ENCODE results near the gene SYP. TPM values are rescaled to one million over a fixed set of nuclear protein-coding genes. Genes with fewer than 3 reads are reported as not detected.

Gene SYP
- total RNA-seq, 1 donor from 2014 or later = 1.6 TPM

DNA sequence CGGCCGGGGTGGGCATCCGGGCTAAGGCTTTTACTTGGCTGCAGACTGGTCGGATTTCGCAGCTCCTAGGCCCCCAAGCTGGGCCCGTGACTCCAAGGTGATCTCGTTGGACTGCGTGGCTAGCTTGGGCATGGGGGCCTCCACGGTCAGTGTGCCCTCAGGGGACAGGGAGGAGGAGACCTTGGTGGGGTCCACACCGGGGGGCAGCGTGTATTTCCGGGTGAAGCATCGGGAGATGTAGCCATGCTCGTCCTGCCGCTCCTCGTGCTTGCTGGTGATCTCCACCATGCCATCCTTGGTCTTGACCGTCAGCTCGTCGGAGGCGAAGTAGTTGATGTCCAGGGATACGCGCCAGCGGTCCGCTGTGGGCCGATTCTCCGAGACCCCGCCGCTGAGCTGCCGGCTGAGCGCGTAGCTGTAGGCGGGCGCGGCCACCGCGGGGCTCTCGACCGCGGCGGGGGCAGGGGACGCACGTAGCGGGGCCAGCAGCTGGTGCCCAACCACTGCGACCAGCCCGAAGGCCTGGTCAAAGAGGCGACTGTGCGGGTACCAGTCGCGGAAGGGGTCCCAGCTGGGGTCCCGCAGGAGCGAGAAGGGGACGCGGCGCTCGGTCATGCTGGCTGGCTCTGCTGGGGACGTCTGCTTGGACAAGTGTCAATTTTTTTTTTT is 34.0 kb upstream of the SYP start:
- no peaks in the 10 kb centered on the region for H3K27me3 Mint-ChIP-seq (ENCODE audit: low read depth, unreplicated experiment)
- Histone ChIP-seq H3K4me2 (ENCODE audit: low read length) (peak overlapping the region; percentile 48), H3K4me3 (ENCODE audit: insufficient read depth, low read depth, low read length) (no peak overlapping the region), H3K9ac (ENCODE audit: low read length) (no peak overlapping the region), H3K9me3 (ENCODE audit: insufficient read depth, low read depth, low read length) (no peaks in the 10 kb centered on the region), H3K4me1 (ENCODE audit: insufficient read depth, low read length) (no peaks in the 10 kb centered on the region), H3K27me3 (ENCODE audit: insufficient read depth, low read length) (no peaks in the 10 kb centered on the region), H3K27ac (ENCODE audit: low read depth, low read length) (no peak overlapping the region), H3K79me2 (ENCODE audit: insufficient read depth, low read length) (no peaks in the 10 kb centered on the region), H4K20me1 (ENCODE audit: insufficient read depth, low read length) (no peaks in the 10 kb centered on the region), H3K36me3 (ENCODE audit: insufficient read depth, low read length) (no peaks in the 10 kb centered on the region), H2AFZ (ENCODE audit: low read depth, low read length) (peak overlapping the region; percentile 34)
- no peaks in the 10 kb centered on the region for H3K4me1 Mint-ChIP-seq (ENCODE audit: low read depth, unreplicated experiment)
- H3K27ac Mint-ChIP-seq (ENCODE audit: unreplicated experiment) = no peak overlapping the region
- no peaks in the 10 kb centered on the region for H3K36me3 Mint-ChIP-seq (ENCODE audit: low read depth, unreplicated experiment)
- DNase-seq (ENCODE audit: low read depth) (no peak), FAIRE-seq (no peak)
- TF ChIP-seq EZH2 (IDR thresholded peaks at IDR 0.05; ENCODE audit: insufficient read depth, low read length) = no peak
- TF ChIP-seq, protein P1, sequence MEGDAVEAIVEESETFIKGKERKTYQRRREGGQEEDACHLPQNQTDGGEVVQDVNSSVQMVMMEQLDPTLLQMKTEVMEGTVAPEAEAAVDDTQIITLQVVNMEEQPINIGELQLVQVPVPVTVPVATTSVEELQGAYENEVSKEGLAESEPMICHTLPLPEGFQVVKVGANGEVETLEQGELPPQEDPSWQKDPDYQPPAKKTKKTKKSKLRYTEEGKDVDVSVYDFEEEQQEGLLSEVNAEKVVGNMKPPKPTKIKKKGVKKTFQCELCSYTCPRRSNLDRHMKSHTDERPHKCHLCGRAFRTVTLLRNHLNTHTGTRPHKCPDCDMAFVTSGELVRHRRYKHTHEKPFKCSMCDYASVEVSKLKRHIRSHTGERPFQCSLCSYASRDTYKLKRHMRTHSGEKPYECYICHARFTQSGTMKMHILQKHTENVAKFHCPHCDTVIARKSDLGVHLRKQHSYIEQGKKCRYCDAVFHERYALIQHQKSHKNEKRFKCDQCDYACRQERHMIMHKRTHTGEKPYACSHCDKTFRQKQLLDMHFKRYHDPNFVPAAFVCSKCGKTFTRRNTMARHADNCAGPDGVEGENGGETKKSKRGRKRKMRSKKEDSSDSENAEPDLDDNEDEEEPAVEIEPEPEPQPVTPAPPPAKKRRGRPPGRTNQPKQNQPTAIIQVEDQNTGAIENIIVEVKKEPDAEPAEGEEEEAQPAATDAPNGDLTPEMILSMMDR (IDR thresholded peaks at IDR 0.05; ENCODE audit: insufficient read depth, low read depth, low read length) = no peak
- no peaks in the 10 kb centered on the region for H3K9me3 Mint-ChIP-seq (ENCODE audit: unreplicated experiment)
- no peak overlapping the region for H3K4me3 Mint-ChIP-seq (ENCODE audit: unreplicated experiment)

DNA sequence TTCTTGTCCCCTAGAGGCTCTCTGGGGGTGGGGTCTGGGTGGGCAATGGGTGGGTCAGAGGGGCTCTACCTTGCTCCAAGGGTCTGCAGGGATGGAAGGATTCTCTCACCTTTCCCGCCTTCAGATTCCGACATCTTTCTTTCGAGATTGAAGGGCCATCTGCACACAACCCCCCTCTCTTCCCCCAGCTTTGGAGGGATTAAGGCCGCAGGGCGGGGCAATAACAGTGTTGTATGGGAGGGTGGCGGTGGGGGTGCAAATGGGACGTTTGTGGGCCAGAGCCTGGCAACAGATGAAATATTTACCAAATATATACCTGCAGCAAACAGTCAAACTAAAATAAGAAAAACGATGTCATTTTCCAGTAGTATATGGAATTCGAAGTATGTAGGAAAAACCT is 33.2 kb upstream of the SYP start, which contains the start of gene CACNA1F:
Gene CACNA1F, minus strand, starts transcription at position 165 of the 400 bp plus-strand sequence. Its CDS starts 31 bp downstream, at position 134.
- DNase-seq (ENCODE audit: low read depth) (no peak), FAIRE-seq (no peak)
- TF ChIP-seq, protein P1 (IDR thresholded peaks at IDR 0.05; ENCODE audit: insufficient read depth, low read depth, low read length) = no peak
- TF ChIP-seq EZH2 (IDR thresholded peaks at IDR 0.05; ENCODE audit: insufficient read depth, low read length) = no peak
- no peaks in the 10 kb centered on the region for H3K36me3 ChIP-seq (ENCODE audit: insufficient read depth, low read length)
- H3K9ac ChIP-seq (ENCODE audit: low read length) = no peak within 1 kb of the TSS
- peak within 1 kb of the TSS; percentile 34 for H2AFZ ChIP-seq (ENCODE audit: low read depth, low read length)
- no peak within 1 kb of the TSS for H3K4me3 ChIP-seq (ENCODE audit: insufficient read depth, low read depth, low read length)
- Mint-ChIP-seq H3K9me3 (ENCODE audit: unreplicated experiment) (no peaks in the 10 kb centered on the region), H3K4me3 (ENCODE audit: unreplicated experiment) (no peak within 1 kb of the TSS), H3K4me1 (ENCODE audit: low read depth, unreplicated experiment) (no peaks in the 10 kb centered on the region), H3K27ac (ENCODE audit: unreplicated experiment) (peak within 1 kb of the TSS; percentile 31), H3K27me3 (ENCODE audit: low read depth, unreplicated experiment) (no peaks in the 10 kb centered on the region), H3K36me3 (ENCODE audit: low read depth, unreplicated experiment) (no peaks in the 10 kb centered on the region)
- no peaks in the 10 kb centered on the region for H3K4me1 ChIP-seq (ENCODE audit: insufficient read depth, low read length)
- H3K27ac ChIP-seq (ENCODE audit: low read depth, low read length) = no peak within 1 kb of the TSS
- peak within 1 kb of the TSS; percentile 48 for H3K4me2 ChIP-seq (ENCODE audit: low read length)
- H3K79me2 ChIP-seq (ENCODE audit: insufficient read depth, low read length) = no peaks in the 10 kb centered on the region
- no peaks in the 10 kb centered on the region for H3K9me3 ChIP-seq (ENCODE audit: insufficient read depth, low read depth, low read length)
- no peaks in the 10 kb centered on the region for H3K27me3 ChIP-seq (ENCODE audit: insufficient read depth, low read length)
- H4K20me1 ChIP-seq (ENCODE audit: insufficient read depth, low read length) = no peaks in the 10 kb centered on the region

DNA sequence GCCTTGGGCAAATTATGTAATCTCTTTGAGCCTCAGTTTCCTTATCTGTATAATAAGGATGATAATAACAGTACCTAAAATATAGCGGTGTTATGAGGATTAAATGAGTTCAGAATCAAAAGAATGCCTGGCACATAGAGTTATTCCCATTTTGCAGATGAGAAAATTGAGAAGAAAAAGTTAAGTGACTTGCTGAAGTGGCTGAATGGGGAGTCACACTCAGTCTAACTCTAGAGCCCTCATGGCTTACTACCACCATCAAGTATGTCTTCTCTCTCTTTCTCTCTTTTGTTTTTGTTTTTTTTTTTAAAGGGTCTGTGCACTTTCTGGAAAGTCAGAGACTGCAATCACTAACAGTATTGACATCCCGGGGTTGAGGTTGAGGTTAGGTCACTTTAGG is 32.5 kb upstream of the SYP start:
- H3K4me3 ChIP-seq (ENCODE audit: insufficient read depth, low read depth, low read length) = no peak overlapping the region
- H3K4me1 ChIP-seq (ENCODE audit: insufficient read depth, low read length) = no peaks in the 10 kb centered on the region
- H4K20me1 ChIP-seq (ENCODE audit: insufficient read depth, low read length) = no peaks in the 10 kb centered on the region
- DNase-seq (ENCODE audit: low read depth) = no peak
- H3K9ac ChIP-seq (ENCODE audit: low read length) = no peak overlapping the region
- H2AFZ ChIP-seq (ENCODE audit: low read depth, low read length) = no peak overlapping the region
- H3K36me3 Mint-ChIP-seq (ENCODE audit: low read depth, unreplicated experiment) = no peaks in the 10 kb centered on the region
- no peak overlapping the region for H3K4me3 Mint-ChIP-seq (ENCODE audit: unreplicated experiment)
- no peaks in the 10 kb centered on the region for H3K27me3 ChIP-seq (ENCODE audit: insufficient read depth, low read length)
- peak overlapping the region; percentile 31 for H3K27ac Mint-ChIP-seq (ENCODE audit: unreplicated experiment)
- H3K9me3 ChIP-seq (ENCODE audit: insufficient read depth, low read depth, low read length) = no peaks in the 10 kb centered on the region
- no peak for FAIRE-seq
- no peak for TF ChIP-seq EZH2 (IDR thresholded peaks at IDR 0.05; ENCODE audit: insufficient read depth, low read length)
- TF ChIP-seq, protein P1 (IDR thresholded peaks at IDR 0.05; ENCODE audit: insufficient read depth, low read depth, low read length) = no peak
- no peak overlapping the region for H3K27ac ChIP-seq (ENCODE audit: low read depth, low read length)
- no peaks in the 10 kb centered on the region for H3K36me3 ChIP-seq (ENCODE audit: insufficient read depth, low read length)
- no peak overlapping the region for H3K4me2 ChIP-seq (ENCODE audit: low read length)
- H3K4me1 Mint-ChIP-seq (ENCODE audit: low read depth, unreplicated experiment) = no peaks in the 10 kb centered on the region
- H3K79me2 ChIP-seq (ENCODE audit: insufficient read depth, low read length) = no peaks in the 10 kb centered on the region
- H3K9me3 Mint-ChIP-seq (ENCODE audit: unreplicated experiment) = no peaks in the 10 kb centered on the region
- peaks cover 3% of the 10 kb centered on the region for H3K27me3 Mint-ChIP-seq (ENCODE audit: low read depth, unreplicated experiment)
